ENCODE results near the gene SAP30. TPM values are rescaled to one million over a fixed set of nuclear protein-coding genes. Genes with fewer than 3 reads are reported as not detected.

The SAP30 gene
- total RNA-seq, 4 donors from 2014 or later: 10.9 to 18.4 (median 16.0) TPM

- Histone ChIP-seq H3K4me3 (no peak overlapping the region), H3K36me3 (no peaks in the 10 kb centered on the region), H3K27ac (no peak overlapping the region), H3K27me3 (no peaks in the 10 kb centered on the region), H3K4me1 (no peaks in the 10 kb centered on the region), H3K9me3 (no peaks in the 10 kb centered on the region)
- DNase-seq (ENCODE audit: low spot score in 2 of 2): no peak
- TF ChIP-seq POLR2A (IDR thresholded peaks at IDR 0.05) (no peak), POLR2AphosphoS5 (IDR thresholded peaks at IDR 0.05) (no peak), EP300 (IDR thresholded peaks at IDR 0.05) (no peak)
- TF ChIP-seq, protein P1, sequence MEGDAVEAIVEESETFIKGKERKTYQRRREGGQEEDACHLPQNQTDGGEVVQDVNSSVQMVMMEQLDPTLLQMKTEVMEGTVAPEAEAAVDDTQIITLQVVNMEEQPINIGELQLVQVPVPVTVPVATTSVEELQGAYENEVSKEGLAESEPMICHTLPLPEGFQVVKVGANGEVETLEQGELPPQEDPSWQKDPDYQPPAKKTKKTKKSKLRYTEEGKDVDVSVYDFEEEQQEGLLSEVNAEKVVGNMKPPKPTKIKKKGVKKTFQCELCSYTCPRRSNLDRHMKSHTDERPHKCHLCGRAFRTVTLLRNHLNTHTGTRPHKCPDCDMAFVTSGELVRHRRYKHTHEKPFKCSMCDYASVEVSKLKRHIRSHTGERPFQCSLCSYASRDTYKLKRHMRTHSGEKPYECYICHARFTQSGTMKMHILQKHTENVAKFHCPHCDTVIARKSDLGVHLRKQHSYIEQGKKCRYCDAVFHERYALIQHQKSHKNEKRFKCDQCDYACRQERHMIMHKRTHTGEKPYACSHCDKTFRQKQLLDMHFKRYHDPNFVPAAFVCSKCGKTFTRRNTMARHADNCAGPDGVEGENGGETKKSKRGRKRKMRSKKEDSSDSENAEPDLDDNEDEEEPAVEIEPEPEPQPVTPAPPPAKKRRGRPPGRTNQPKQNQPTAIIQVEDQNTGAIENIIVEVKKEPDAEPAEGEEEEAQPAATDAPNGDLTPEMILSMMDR (IDR thresholded peaks at IDR 0.05): no peak
- WGBS: 87% methylated on average over 2 of the region's 2 CpGs
Measured at GRCh38 chr4:173357939-173358338, 12.8 kb upstream of the SAP30 start.

DNA sequence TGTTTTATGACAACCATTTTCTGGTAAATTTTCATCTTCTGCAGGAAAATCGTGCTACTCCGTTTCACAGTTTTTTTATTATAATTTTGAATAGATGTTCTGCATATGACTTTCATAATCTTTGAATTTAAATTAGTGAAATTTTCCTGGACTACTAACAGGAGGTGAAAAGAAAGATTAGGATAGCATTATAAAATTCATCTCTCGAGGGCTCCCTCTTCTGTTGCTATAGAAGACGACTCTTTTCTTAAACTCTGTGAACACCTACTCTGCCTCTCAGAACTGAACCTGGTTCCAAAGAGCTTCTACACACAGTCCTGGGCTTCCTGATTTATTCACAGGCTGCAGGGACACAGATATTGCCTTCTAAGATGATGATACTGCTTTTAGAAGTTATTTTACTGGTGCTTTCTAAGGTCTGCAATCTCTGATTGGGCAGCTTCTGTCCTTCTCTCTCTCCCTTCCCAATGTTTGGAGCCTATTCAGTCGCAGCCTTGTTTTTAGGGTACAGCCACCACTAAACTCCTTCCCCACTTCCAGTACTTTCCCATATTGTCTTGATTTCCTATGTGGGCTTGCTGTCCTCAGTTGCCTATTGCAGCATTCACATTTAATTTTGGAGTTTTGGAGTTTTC lies 10.1 kb upstream of the SAP30 start:
- H3K27me3 ChIP-seq: no peaks in the 10 kb centered on the region
- no peaks in the 10 kb centered on the region for H3K4me1 ChIP-seq
- no peaks in the 10 kb centered on the region for H3K36me3 ChIP-seq
- H3K27ac ChIP-seq: no peak overlapping the region
- no peaks in the 10 kb centered on the region for H3K9me3 ChIP-seq
- 58% methylated on average over 5 of the region's 5 CpGs for WGBS
- no peak overlapping the region for H3K4me3 ChIP-seq
- TF ChIP-seq POLR2AphosphoS5 (IDR thresholded peaks at IDR 0.05): no peak
- TF ChIP-seq EP300 (IDR thresholded peaks at IDR 0.05): no peak
- no peak for TF ChIP-seq POLR2A (IDR thresholded peaks at IDR 0.05)
- TF ChIP-seq, protein P1 (IDR thresholded peaks at IDR 0.05): no peak
- DNase-seq (ENCODE audit: low spot score in 2 of 2): no peak

GRCh38 chr4:173362666-173363065 lies 8.1 kb upstream of the SAP30 start:
- 56% methylated on average over 3 of the region's 3 CpGs for WGBS
- no peak overlapping the region for H3K27ac ChIP-seq
- TF ChIP-seq, protein P1 (IDR thresholded peaks at IDR 0.05): no peak
- TF ChIP-seq POLR2AphosphoS5 (IDR thresholded peaks at IDR 0.05): no peak
- TF ChIP-seq POLR2A (IDR thresholded peaks at IDR 0.05): no peak
- no peak for TF ChIP-seq EP300 (IDR thresholded peaks at IDR 0.05)
- H3K4me1 ChIP-seq: no peaks in the 10 kb centered on the region
- H3K27me3 ChIP-seq: no peaks in the 10 kb centered on the region
- no peak overlapping the region for H3K4me3 ChIP-seq
- no peak for DNase-seq (ENCODE audit: low spot score in 2 of 2)
- H3K36me3 ChIP-seq: no peaks in the 10 kb centered on the region
- no peaks in the 10 kb centered on the region for H3K9me3 ChIP-seq

- no peak for DNase-seq (ENCODE audit: low spot score in 2 of 2)
- H3K27ac ChIP-seq: no peak overlapping the region
- TF ChIP-seq EP300 (IDR thresholded peaks at IDR 0.05) (no peak), POLR2AphosphoS5 (IDR thresholded peaks at IDR 0.05) (no peak), POLR2A (IDR thresholded peaks at IDR 0.05) (no peak)
- TF ChIP-seq, protein P1 (IDR thresholded peaks at IDR 0.05): no peak
- H3K36me3 ChIP-seq: no peaks in the 10 kb centered on the region
- H3K4me1 ChIP-seq: peaks cover 5% of the 10 kb centered on the region
- no peaks in the 10 kb centered on the region for H3K9me3 ChIP-seq
- no peaks in the 10 kb centered on the region for H3K27me3 ChIP-seq
- 28% methylated on average over 2 of the region's 2 CpGs for WGBS
- H3K4me3 ChIP-seq: no peak overlapping the region
Measured at GRCh38 chr4:173365359-173365996, 5.3 kb upstream of the SAP30 start.

DNA sequence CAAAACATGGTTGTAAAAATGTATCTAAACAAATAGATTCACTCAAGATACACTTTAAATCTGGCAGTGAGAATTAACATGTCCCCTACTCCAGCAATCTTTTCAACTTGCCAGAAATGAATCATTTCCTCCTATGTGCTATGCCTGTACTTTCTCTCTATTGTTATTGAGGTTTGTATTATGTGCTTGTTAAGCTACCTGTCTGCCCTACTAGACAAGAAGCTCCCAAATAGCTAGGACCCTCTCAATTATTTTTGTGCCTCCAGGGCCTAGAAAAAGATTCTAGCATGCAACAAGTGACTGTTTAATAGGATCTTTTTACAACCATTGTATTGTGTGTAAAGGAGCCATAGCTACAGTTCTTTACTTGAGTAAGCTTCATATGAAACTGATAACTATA lies 3.5 kb upstream of the SAP30 start:
- Histone ChIP-seq H3K27ac (no peak overlapping the region), H3K9me3 (no peaks in the 10 kb centered on the region)

More for the DNA sequence above, 3.5 kb upstream of the SAP30 start:
- H3K27me3 ChIP-seq: no peaks in the 10 kb centered on the region
- no peak for TF ChIP-seq POLR2AphosphoS5 (IDR thresholded peaks at IDR 0.05)
- no peak for TF ChIP-seq EP300 (IDR thresholded peaks at IDR 0.05)
- TF ChIP-seq, protein P1 (IDR thresholded peaks at IDR 0.05): no peak
- no peak for TF ChIP-seq POLR2A (IDR thresholded peaks at IDR 0.05)
- no peaks in the 10 kb centered on the region for H3K36me3 ChIP-seq
- no peak overlapping the region for H3K4me3 ChIP-seq
- no peak for DNase-seq (ENCODE audit: low spot score in 2 of 2)
- peaks cover 7% of the 10 kb centered on the region for H3K4me1 ChIP-seq
